ENCODE measurements around the gene TRIM7.
A peak's percentile ranks its signal among the peaks of the same experiment; 100 is the strongest.
"Not testable (repeated sequence)": the region's sequence is repeated elsewhere in the genome, so short reads cannot be mapped to it uniquely, and the experiment has no call there.

TRIM7 gene

DNA sequence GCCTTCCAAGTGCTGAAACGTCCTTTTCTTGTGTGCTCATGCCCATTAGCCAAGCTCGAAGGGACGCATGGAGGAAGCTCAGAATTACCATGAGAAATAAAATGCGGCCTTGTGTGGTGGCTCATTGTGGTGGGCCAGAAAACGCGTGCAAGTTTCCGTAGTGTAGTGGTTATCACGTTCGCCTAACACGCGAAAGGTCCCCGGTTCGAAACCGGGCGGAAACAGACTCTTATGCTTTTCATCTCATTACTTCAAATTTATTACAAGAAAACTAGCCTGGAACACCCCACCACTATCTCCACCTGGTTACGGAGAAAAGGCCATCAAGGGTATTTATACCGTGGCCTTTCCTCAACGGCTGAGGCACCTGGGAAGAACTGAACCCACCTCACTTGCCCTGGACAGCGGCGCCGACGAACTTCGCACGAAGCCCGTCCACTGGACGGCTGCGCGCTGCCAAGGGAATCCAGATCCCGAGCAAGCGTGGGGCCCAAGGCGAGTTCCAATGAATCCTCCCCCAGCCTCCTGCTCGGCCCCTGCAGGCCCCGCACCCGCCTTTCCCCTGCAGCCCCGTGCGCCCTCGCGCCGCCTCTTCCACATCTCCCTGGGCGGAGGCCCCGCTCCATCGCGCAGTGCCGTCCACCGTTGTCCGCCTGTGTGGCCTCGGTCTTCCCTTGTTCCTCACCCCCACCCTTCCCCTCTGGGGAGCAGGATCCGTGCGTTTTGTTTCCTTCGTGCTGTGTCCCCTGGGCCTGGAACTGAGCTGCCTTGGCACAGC lies 35.3 kb downstream of the TRIM7 start:
- peak; percentile 94 for DNase-seq

GRCh38 chr5:181168595-181169118 lies 36.3 kb downstream of the TRIM7 start:
- no peak for DNase-seq

- DNase-seq, result peak; percentile 54
Measured at GRCh38 chr5:181167814-181168488, 37.0 kb downstream of the TRIM7 start.

GRCh38 chr5:181166812-181167733 lies 37.9 kb downstream of the TRIM7 start:
- DNase-seq, result no peak

GRCh38 chr5:181164076-181164952 lies 40.7 kb downstream of the TRIM7 start:
- peak; percentile 76 for DNase-seq

- no peak for DNase-seq
Measured at GRCh38 chr5:181163487-181164075, 41.4 kb downstream of the TRIM7 start.

DNA sequence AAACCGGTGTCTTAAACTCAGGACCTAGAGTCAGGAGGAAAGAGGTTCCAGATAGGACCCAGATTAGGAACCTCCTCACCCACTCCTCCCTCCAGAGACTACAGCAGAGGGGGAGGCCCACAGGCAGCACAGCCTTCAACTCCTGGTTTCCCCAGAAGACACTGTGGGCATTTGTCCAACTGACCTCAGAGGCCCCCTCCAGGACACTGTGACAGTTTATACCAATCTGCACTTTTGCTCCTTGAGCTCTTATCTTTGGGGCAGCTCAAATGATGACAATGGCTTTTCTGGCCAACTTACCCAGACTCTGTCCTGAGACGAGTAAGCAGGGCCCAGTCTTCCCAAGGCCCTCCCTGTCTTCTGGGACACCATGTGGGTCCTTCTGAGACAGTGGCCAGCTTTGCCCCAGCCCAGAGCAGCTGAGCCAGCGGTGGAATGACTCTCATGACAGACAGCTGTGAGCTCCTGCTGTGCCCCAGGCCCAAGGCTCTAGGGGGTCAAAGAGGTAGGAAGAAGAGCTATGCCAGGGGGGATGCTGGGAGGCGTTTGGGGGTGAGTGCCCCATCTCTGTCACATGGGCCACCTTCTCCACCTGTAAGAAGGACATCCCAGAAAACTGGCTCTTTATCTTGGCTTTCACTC lies 43.3 kb downstream of the TRIM7 start:
- no peak for DNase-seq

GRCh38 chr5:181160755-181161533 lies 44.1 kb downstream of the TRIM7 start:
- DNase-seq, result not testable (repeated sequence)

GRCh38 chr5:181160152-181160754 lies 44.7 kb downstream of the TRIM7 start:
- DNase-seq, result peak; percentile 49

GRCh38 chr5:181159286-181160151 lies 45.5 kb downstream of the TRIM7 start:
- DNase-seq, result peak; percentile 91

GRCh38 chr5:181158869-181159268 lies 46.1 kb downstream of the TRIM7 start:
- DNase-seq, result no peak

GRCh38 chr5:181156758-181157157 lies 48.2 kb downstream of the TRIM7 start:
- no peak for DNase-seq

GRCh38 chr5:181153814-181154213 lies 51.2 kb downstream of the TRIM7 start:
- DNase-seq, result peak; percentile 64

GRCh38 chr5:181152406-181152805 lies 52.6 kb downstream of the TRIM7 start:
- no peak for DNase-seq

- no peak for DNase-seq
Measured at GRCh38 chr5:181151146-181151545, 53.9 kb downstream of the TRIM7 start.

DNA sequence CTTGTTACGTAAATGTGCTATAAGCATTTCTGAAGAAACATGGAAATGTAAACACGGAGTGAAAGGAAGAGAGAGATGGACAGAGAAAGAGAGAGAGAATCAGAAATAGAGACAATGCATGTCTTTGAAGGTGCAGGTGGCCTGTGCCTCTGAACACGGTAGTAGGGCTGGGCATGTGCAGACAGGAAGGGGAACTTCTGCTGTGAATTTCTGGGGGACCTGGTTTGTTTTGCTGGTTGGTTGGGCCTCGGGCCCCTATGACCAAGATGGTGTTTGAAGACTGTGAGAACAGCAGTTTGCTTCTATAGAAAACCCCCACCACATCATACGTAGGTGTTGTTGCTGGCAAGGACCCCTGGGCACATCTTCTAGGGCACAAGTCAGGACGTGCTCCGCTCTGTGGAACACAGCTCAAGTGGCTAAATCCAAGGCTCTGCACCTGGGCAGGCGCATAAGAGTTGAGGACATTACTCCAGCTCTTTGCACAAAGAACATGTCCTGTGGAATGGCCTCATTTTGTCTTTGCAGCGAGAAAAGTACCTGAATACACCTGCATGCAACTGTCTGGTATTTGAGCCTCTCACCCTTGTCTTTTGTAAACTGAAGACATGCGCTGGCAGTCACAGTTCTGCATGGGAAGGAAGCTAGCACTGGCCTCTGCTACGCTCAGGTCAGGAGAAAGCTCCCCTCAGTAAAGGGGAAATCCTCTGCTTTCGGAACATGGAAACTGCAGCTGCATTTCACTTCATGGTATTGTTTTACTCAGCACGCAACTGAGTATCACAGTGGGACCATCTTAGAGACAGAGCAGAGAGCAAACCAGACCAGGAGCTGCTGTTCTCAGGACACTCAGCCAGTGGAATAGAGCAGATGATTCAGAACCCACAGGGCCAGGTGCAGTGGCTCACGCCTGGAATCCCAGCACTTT lies 54.9 kb downstream of the TRIM7 start:
- no peak for DNase-seq

DNA sequence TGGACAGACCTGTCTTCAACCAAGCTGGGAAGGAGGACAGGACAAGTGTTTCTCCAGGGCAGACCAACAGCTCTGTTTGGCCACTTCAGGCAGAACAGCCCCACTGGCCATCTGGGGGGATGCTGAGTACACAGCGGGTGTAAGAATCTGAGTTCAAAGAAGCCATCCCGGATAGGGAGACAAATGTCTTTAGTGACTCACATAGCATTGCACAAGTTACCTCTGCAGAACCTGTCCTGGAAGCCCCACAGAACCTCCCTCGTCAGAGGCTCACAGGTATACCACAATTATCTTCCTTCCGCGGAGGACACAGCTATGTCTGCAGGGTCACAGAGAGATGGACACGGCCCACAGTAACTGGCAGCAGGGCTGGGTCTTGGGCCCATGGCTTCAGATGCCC lies 55.6 kb downstream of the TRIM7 start:
- no peak for DNase-seq
